ENCODE data around the gene SPNS2. TPM values are rescaled to one million over a fixed set of nuclear protein-coding genes. Genes with fewer than 3 reads are reported as not detected.

Gene SPNS2
- total RNA-seq, 1 experiment from 2014 or later = 1.9 TPM

- TSS peak; percentile 87 for BruUV-seq (replicated peaks)
- intact Hi-C loops (cut with micrococcal nuclease; ENCODE audit: unreplicated experiment) = no loop called here
- POLR2A ChIA-PET = interaction anchor here (0.7 kb wide), 1 partner anchor 32 kb away, joined by 3 read pairs; no protein-coding TSS in a partner anchor
Observed at GRCh38 chr17:4555873-4556759, 57.4 kb downstream of the SPNS2 start.

More at GRCh38 chr17:4555873-4556759, 57.4 kb downstream of the SPNS2 start:
- Histone ChIP-seq H3K4me1 (ENCODE audit: control insufficient read depth, insufficient read depth, low read length) (peaks cover 15% of the 10 kb centered on the region), H3K4me3 (ENCODE audit: low read depth in 2 of 2, low read length in 2 of 2) (peak overlapping the region; percentile 84 to 95), H3K27me3 (ENCODE audit: control insufficient read depth, insufficient read depth, low read length) (no peaks in the 10 kb centered on the region), H3K9me3 (ENCODE audit: control insufficient read depth, insufficient read depth, low read depth, low read length) (no peaks in the 10 kb centered on the region), H3K36me3 (ENCODE audit: control insufficient read depth, insufficient read depth, low read length) (peaks cover 2% of the 10 kb centered on the region), H3K27ac (ENCODE audit: low read length) (peak overlapping the region; percentile 94)
- ATAC-seq (no peak), DNase-seq (ENCODE audit: low read depth, low spot score) (no peak)
- CTCF ChIA-PET = interaction anchor here (0.5 to 0.9 kb wide), 2 partner anchors 12 to 70 kb away, joined by 4 to 15 read pairs; no protein-coding TSS in a partner anchor
- TF ChIP-seq TCF7L2 (IDR thresholded peaks at IDR 0.05; ENCODE audit: low read depth, low read length) = no peak
- no peak for TF ChIP-seq SIN3A (IDR thresholded peaks at IDR 0.05; ENCODE audit: borderline replicate concordance, insufficient read depth, low read depth, low read length)
- no peak for TF ChIP-seq CTCF (IDR thresholded peaks at IDR 0.05)
- TF ChIP-seq POLR2AphosphoS5 (IDR thresholded peaks at IDR 0.05; ENCODE audit: low read depth, low read length) = no peak
- TF ChIP-seq REST (IDR thresholded peaks at IDR 0.05; ENCODE audit: insufficient read depth in 1 of 2, low read depth in 2 of 2, low read length in 1 of 2) = no peak
- in situ Hi-C loops (cut with HindIII; ENCODE audit: low pct_unique_long_range_greater_than_20kb, low sequenced_read_pairs) = no loop called here

Data from Panc1 (cell line).